HG03135 (cell line): ENCODE results near the gene ZNF541.

ENCODE experiments used
- ATAC-seq: cut with Tn5 transposase; IDR thresholded peaks from one replicate; pipeline ENCODE4 v1.9.1; 2021; ENCODE audit warnings: mild to moderate bottlenecking, moderate library complexity; ENCODE audit not compliant: unreplicated experiment

The ZNF541 gene

DNA sequence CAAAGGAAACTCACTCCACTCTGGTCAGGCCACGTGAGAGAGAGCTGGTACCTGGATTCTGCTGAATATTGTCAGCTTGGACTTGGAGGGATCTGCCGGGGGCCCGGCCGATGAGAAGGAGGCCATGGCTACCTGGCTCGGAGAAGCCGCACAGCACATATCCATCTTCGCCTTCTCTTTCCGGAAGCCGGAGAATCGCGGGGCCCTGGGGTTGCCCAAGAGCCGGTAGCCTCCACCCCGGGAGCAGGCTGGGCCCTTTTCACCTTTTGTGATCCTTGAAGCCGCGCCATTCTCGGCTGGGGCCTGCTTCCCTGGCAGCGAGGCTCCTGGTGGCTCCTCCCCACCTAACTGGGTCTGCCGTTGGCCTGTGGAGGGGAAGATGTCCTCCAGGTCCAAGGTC lies 28.9 kb downstream of the ZNF541 start:
- ATAC-seq, result no peak

DNA sequence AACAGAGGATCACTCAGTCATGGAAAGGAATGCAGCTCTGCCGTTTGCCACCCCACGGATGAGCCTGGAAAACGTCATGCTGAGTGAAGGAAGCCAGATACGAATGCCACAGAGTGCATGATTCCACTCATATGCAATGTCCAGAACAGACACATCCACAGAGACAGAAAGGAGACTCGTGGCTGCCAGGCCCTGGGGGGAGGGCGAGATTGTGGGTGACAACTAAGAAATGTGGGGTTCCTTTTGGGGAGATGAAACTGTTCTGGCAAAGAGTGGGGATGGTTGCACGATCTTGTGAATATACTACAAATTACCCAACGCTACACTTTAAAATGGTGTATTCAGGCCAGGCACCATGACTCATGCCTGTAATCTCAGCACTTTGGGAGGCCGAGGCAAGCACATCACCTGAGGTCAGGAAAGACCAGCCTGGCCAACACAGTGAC lies 30.9 kb downstream of the ZNF541 start:
- ATAC-seq, result no peak

DNA sequence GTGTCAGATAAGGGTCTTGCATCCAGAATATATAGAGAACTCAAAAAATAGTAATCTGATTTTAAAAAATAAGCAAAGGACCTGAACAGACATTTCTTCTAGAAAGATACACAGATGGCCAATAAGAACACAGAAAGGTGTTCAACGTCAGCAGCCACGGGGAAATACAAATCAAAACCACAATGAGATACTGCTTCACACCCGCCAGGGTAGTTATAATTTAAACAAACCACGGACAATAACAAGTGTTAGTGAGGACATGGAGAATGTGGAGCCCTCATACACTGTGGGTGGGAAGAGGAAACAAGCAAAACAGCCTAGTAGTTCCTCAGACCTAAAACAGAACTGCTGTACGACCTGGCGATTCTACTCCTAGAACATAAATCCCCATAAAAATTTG lies 31.4 kb downstream of the ZNF541 start:
- no peak for ATAC-seq

DNA sequence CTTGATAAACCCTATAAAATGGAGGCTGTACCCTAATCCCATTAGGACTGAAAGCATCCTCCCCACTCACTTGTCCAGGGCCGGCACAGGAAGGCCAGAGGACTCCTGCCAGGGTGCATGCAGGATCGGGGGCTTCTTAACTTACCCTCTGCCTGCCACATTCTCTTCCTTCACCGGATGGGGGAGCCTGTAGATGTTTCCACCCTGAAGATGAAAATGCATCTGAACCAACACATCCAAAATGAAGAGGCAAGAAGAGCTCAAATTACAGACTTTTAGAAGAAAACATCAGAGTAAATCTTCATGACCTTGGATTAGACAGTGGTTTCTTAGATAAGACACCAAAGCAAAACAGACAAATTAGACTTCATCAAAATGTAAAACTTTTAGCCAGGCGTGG lies 32.2 kb downstream of the ZNF541 start:
- no peak for ATAC-seq

DNA sequence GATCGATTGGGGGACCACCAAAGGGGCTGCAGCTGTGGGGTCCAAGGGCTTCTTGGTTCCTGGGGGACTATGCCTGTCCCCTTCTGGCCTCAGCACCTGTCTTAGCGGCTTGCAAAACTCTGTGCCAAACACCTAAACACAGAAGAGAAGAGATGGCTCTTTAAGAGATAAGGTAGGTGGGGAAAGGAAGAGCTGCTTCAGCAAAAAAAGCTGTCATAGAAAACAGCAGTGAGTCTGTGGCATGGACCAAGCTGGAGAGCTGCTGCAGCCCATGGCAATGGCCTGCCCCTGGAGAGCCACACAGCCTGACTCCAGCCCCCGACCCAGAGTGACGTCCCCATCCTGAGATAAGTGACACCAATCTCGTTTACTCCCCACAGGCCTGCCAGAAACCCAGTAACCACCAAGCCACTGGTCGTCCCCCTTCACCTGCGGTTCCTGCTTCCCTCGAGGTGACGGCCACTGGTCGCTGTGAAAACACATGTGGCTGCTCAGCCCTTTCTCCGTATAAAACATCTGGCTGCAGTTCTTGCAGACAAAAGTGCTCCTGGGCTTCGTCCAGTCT lies 33.1 kb downstream of the ZNF541 start:
- no peak for ATAC-seq

DNA sequence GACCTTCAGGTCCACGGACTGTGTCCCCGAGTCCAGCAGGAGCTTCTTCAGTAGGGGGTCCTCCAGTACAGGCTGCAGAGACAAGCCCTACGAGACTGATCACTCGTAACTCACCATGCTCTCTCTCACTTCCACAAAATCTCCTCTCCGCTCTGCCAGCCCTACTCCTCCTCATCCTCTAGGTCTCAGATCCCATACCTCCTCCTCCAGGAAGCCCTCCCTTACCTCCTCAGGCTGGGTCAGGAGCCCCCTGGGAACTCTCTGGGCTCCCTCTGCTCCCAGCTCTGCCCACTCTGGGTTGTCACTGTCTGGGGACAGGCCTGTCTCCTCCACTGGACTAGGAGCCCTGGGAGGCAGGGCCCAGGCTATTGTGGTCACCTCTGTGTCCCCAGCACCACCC lies 34.1 kb downstream of the ZNF541 start:
- ATAC-seq, result no peak

DNA sequence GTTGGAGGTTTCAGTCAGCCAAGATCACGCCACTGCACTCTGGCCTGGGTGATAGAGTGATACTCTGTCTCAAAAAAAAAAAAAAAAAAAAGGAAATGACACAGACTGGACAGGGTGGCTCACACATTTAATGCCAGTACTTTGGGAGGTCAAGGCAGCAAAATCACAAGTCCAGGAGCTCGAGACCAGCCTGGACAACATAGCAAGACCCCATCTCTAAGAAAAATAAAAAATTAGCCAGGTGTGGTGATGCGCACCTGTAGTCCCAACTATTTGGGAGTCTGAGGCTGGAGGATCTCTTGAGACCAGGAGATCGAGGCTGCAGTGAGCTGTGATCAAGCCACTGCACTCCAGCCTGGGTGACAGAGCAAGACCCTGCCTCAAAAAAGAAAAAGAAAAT lies 35.5 kb downstream of the ZNF541 start:
- no peak for ATAC-seq

DNA sequence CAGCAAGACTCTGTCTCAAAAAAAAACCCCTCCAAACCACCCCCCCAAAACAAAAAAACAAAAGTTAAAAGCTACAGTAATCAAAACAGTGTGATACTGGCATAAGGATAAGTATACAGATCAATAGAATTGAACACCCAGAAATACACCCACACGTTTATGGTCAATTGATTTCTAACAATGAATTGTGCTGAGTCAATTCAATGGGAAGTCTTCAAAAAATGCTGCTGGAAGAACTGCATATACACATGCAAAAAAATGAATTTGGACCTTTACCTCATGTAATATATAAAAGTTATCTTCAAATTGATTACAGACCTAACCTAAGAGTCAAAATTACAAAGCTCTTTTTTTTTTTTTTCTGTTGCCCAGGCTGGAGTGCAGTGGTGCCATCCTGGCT lies 38.3 kb downstream of the ZNF541 start:
- ATAC-seq, result no peak

DNA sequence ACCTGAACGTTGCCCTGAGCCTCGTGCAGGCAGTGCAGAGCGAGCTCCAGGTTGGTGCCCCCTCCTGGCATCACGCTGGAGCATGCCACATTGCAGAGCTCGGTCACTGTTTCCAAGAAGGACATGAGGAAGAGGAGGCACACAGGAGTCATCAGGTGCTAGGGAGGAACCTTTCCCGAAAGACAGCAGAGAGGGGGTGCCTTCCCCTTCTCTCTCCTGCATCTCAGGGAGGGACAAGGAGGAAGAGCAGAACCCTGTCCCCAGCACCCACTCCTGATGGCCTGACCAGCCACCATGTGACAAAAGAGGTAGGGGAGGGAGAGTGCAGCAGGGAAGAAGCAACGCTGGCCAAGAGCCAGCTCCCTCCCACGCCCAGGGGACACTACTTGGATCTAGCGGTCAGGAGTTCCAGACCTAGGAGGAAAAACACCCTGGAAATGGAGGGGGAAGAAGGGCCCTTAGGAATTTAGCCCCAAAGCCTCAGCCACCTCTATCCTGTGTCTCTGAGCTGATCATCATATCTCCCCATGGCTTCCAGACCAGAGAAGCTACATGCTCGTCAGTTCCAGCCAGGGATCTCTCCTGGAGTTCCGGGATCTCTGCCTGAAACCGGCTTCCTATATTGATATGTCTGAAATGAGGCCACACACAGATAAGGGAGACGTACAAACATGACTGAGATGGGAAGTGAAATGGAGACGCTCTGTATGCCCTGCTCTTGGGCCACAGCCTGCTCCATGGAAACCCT lies 41.1 kb downstream of the ZNF541 start:
- no peak for ATAC-seq

DNA sequence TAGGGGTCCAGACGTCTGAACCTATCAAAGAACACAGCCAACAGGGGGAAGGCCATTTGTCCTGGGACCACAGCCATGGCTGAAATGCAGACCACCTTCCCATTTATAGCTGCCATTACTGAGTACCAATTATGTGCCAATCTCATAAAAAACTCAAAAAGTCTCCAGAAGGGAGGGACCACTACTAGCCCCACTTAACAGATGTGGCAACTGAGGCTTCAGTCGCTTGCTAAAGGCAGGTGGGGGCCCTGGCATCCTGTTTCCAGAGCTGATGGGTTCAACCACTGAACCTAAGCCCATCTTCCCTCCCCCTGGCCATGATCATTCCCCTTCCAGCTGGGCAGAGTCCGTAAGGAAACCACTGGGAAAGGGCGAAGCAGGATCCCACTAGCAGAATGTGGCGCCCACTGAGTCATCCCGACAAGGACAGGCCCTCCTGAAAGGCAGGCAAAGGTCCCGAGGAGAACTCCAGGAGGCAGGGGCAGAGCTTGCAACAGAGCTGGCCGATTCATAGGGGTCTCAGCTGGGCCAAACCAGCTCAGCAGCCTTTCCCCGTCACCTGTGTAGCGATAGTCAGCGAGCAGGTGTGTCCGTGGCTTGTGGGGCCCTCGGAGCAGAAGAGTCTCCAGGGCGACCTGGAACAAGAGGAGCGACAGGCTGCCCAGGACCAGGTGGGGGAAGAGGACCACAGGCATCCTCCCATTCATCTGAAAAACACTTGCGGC lies 43.8 kb downstream of the ZNF541 start:
- ATAC-seq, result no peak

DNA sequence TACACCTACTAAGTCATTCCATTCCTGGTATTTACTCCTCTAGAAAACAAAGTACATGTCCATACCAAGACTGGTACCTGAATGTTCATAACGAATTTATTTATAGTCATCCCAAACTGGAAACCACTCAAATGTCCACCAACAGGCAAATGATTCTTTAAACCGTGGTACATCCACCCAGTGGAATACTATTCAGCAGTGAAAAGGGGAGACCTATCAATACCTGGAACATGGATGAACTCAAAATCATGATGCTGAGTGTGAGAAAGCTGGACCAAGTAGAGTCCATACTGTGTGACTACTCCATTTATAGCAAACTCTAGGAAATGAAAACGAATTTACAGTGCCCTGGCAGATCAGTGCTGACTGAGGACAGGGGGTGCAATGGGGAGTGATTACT lies 46.1 kb downstream of the ZNF541 start:
- no peak for ATAC-seq

DNA sequence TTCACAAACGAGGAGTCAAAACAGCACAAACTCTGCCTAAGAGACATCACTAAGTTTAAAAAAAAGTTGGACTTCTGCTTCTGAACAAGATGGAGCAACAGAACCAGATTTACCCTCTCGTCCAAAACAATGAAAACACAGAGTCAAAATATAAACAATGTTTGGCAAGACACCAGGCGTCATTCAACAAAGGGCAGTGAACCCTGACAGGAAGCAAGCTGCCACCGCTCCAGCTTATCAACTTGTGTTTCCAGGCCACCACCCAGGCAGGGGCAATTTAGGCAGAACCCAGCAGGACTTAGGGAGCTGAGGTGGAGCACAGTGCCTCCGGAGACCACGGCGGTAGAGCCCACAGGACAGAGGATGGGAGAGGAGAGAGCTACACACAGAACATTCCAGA lies 49.5 kb downstream of the ZNF541 start:
- no peak for ATAC-seq
